HEK293 (cell line): ENCODE measurements around the gene WBP1.
"Not testable (repeated sequence)": the region's sequence is repeated elsewhere in the genome, so short reads cannot be mapped to it uniquely, and the experiment has no call there.

Experiments
- CTCF ChIA-PET: fragments of 350-600 bp; formaldehyde crosslinking; extraction: SDS; loops from one replicate; lab custom pipeline; 2021; ENCODE audit warnings: antibody characterized with exemption; lab: Yijun Ruan, JAX
- POLR2A ChIA-PET: fragments of 300-600 bp; formaldehyde crosslinking; extraction: SDS; loops from one replicate; lab custom pipeline; 2020; ENCODE audit warnings: antibody characterized with exemption, inconsistent platforms; lab: Yijun Ruan, JAX
- H3K27ac ChIP-seq: fragments of 200-500 bp; sonication (Bioruptor generic); 2 replicates; pipeline ENCODE4 v1.5.1; 2014; ENCODE audit warnings: low read depth, low read length, control low read depth, inconsistent platforms; ENCODE audit errors: extremely low read depth
- H3K36me3 ChIP-seq, 2 experiments: fragments of 200-500 bp in 1 of 2; sonication (Bioruptor generic) in 1 of 2; 1 replicate in 1 of 2; 2 replicates in 1 of 2; pipeline ENCODE4 v1.5.1; 2014 to 2017; ENCODE audit warnings: inconsistent platforms in 2 of 2, low read length in 2 of 2; ENCODE audit not compliant: control insufficient read depth in 2 of 2, insufficient read depth in 1 of 2
- H3K4me1 ChIP-seq: fragments of 200-500 bp; sonication (Bioruptor generic); 2 replicates; pipeline ENCODE4 v1.5.1; 2014; ENCODE audit warnings: mild to moderate bottlenecking, low read length, inconsistent platforms; ENCODE audit not compliant: control insufficient read depth, insufficient read depth
- H3K4me3 ChIP-seq: 2 replicates; pipeline ENCODE4 v1.5.1; 2011; ENCODE audit warnings: low read depth, mild to moderate bottlenecking, control low read depth, low read length, moderate library complexity
- H3K9me3 ChIP-seq: fragments of 200-500 bp; sonication (Bioruptor generic); 2 replicates; pipeline ENCODE4 v1.5.1; 2014; ENCODE audit warnings: low read depth, low read length, inconsistent platforms; ENCODE audit not compliant: control insufficient read depth, insufficient read depth
- EGR2 ChIP-seq: fragments of 450-650 bp; formaldehyde crosslinking; IDR thresholded peaks from 2 replicates; pipeline ENCODE4 v1.5.1; 2016; ENCODE audit warnings: low read depth, missing biosample characterization, missing genetic modification characterization
- GLI4 ChIP-seq: fragments of 450-650 bp; formaldehyde crosslinking; IDR thresholded peaks from 2 replicates; pipeline ENCODE4 v1.5.1; 2016; ENCODE audit warnings: missing biosample characterization, missing genetic modification characterization
- IKZF3 ChIP-seq: fragments of 450-650 bp; IDR thresholded peaks from 2 replicates; pipeline ENCODE4 v1.5.0; 2018; ENCODE audit warnings: missing biosample characterization, mild to moderate bottlenecking, missing genetic modification characterization, moderate library complexity
- KLF1 ChIP-seq: fragments of 450-650 bp; formaldehyde crosslinking; IDR thresholded peaks from 2 replicates; pipeline ENCODE4 v1.5.1; 2016; ENCODE audit warnings: missing biosample characterization, missing genetic modification characterization
- KLF16 ChIP-seq: fragments of 450-650 bp; formaldehyde crosslinking; IDR thresholded peaks from 2 replicates; pipeline ENCODE4 v1.5.1; 2017; ENCODE audit warnings: missing biosample characterization, missing genetic modification characterization
- KLF7 ChIP-seq: fragments of 450-650 bp; formaldehyde crosslinking; IDR thresholded peaks from 2 replicates; pipeline ENCODE4 v1.5.1; 2016; ENCODE audit warnings: missing biosample characterization, missing genetic modification characterization, borderline replicate concordance
- OVOL3 ChIP-seq: fragments of 450-650 bp; formaldehyde crosslinking; IDR thresholded peaks from 2 replicates; pipeline ENCODE4 v1.5.1; 2016; ENCODE audit warnings: missing biosample characterization, missing genetic modification characterization
- SP2 ChIP-seq: fragments of 450-650 bp; formaldehyde crosslinking; IDR thresholded peaks from 2 replicates; pipeline ENCODE4 v1.5.1; 2016; ENCODE audit warnings: missing biosample characterization, missing genetic modification characterization
- SP7 ChIP-seq: fragments of 450-650 bp; formaldehyde crosslinking; IDR thresholded peaks from 2 replicates; pipeline ENCODE4 v1.5.1; 2016; ENCODE audit warnings: missing biosample characterization, missing genetic modification characterization
- YY1 ChIP-seq: fragments of 450-650 bp; formaldehyde crosslinking; IDR thresholded peaks from 2 replicates; pipeline ENCODE4 v1.5.1; 2018; ENCODE audit warnings: missing biosample characterization, missing genetic modification characterization
- ZBTB20 ChIP-seq: fragments of 450-650 bp; formaldehyde crosslinking; IDR thresholded peaks from 2 replicates; pipeline ENCODE4 v1.5.1; 2016; ENCODE audit warnings: missing biosample characterization, missing genetic modification characterization
- ZBTB8A ChIP-seq: fragments of 450-650 bp; formaldehyde crosslinking; IDR thresholded peaks from 2 replicates; pipeline ENCODE4 v1.5.1; 2016; ENCODE audit warnings: missing biosample characterization, missing genetic modification characterization
- ZFP69B ChIP-seq: fragments of 450-650 bp; formaldehyde crosslinking; IDR thresholded peaks from 2 replicates; pipeline ENCODE4 v1.5.1; 2016; ENCODE audit warnings: missing biosample characterization, missing genetic modification characterization
- ZNF121 ChIP-seq: fragments of 450-650 bp; formaldehyde crosslinking; IDR thresholded peaks from 2 replicates; pipeline ENCODE4 v1.5.1; 2016; ENCODE audit warnings: missing biosample characterization, missing genetic modification characterization
- ZNF132 ChIP-seq: fragments of 450-650 bp; formaldehyde crosslinking; IDR thresholded peaks from 2 replicates; pipeline ENCODE4 v1.5.1; 2017; ENCODE audit warnings: missing biosample characterization, missing genetic modification characterization, borderline replicate concordance
- ZNF16 ChIP-seq: fragments of 450-650 bp; formaldehyde crosslinking; IDR thresholded peaks from 2 replicates; pipeline ENCODE4 v1.5.1; 2016; ENCODE audit warnings: low read depth, missing biosample characterization, missing genetic modification characterization
- ZNF175 ChIP-seq: fragments of 450-650 bp; formaldehyde crosslinking; IDR thresholded peaks from 2 replicates; pipeline ENCODE4 v1.5.1; 2016; ENCODE audit warnings: missing biosample characterization, missing genetic modification characterization
- ZNF223 ChIP-seq: fragments of 450-650 bp; formaldehyde crosslinking; IDR thresholded peaks from 2 replicates; pipeline ENCODE4 v1.5.1; 2016; ENCODE audit warnings: missing biosample characterization, missing genetic modification characterization
- ZNF24 ChIP-seq: fragments of 450-650 bp; formaldehyde crosslinking; IDR thresholded peaks from 2 replicates; pipeline ENCODE4 v1.5.1; 2016; ENCODE audit warnings: missing biosample characterization, missing genetic modification characterization
- ZNF501 ChIP-seq: fragments of 450-650 bp; formaldehyde crosslinking; IDR thresholded peaks from 2 replicates; pipeline ENCODE4 v1.5.1; 2016; ENCODE audit warnings: missing biosample characterization, missing genetic modification characterization
- ZNF514 ChIP-seq: fragments of 450-650 bp; formaldehyde crosslinking; IDR thresholded peaks from 2 replicates; pipeline ENCODE4 v1.5.1; 2016; ENCODE audit warnings: missing biosample characterization, missing genetic modification characterization
- ZNF571 ChIP-seq: fragments of 450-650 bp; formaldehyde crosslinking; IDR thresholded peaks from 2 replicates; pipeline ENCODE4 v1.5.0; 2017; ENCODE audit warnings: missing biosample characterization, missing genetic modification characterization
- ZNF600 ChIP-seq: fragments of 450-650 bp; formaldehyde crosslinking; IDR thresholded peaks from 2 replicates; pipeline ENCODE4 v1.5.1; 2016; ENCODE audit warnings: missing biosample characterization, missing genetic modification characterization
- ZNF654 ChIP-seq: fragments of 450-650 bp; formaldehyde crosslinking; IDR thresholded peaks from 2 replicates; pipeline ENCODE4 v1.5.1; 2016; ENCODE audit warnings: low read depth, missing biosample characterization, missing genetic modification characterization
- ZNF670 ChIP-seq: fragments of 450-650 bp; formaldehyde crosslinking; IDR thresholded peaks from 2 replicates; pipeline ENCODE4 v1.5.1; 2016; ENCODE audit warnings: missing biosample characterization, missing genetic modification characterization, low read depth
- ZNF704 ChIP-seq: fragments of 450-650 bp; formaldehyde crosslinking; IDR thresholded peaks from 2 replicates; pipeline ENCODE4 v1.5.1; 2016; ENCODE audit warnings: missing biosample characterization, missing genetic modification characterization
- ZNF768 ChIP-seq: fragments of 450-650 bp; formaldehyde crosslinking; IDR thresholded peaks from 2 replicates; pipeline ENCODE4 v1.5.1; 2018; ENCODE audit warnings: missing biosample characterization, mild to moderate bottlenecking, missing genetic modification characterization
- ZNF785 ChIP-seq: fragments of 450-650 bp; formaldehyde crosslinking; IDR thresholded peaks from 2 replicates; pipeline ENCODE4 v1.5.1; 2016; ENCODE audit warnings: missing biosample characterization, missing genetic modification characterization

The WBP1 gene

GRCh38 chr2:74482801-74483674, 24.8 kb downstream of the WBP1 start, which contains the start of the genes CCDC142 and TTC31 (continued):
- peak; percentile 3; the same call in 1 of the 2 replicates for TF ChIP-seq EGR2
- TF ChIP-seq ZNF501 (tag by site-specific recombination) = peak; percentile 82; the same call in 1 of the 2 replicates
- TF ChIP-seq ZNF785 = no peak
- TF ChIP-seq ZBTB8A = peak; percentile 78
- peak; percentile 42 for TF ChIP-seq KLF1 (tag by site-specific recombination)
- TF ChIP-seq OVOL3 (tag by site-specific recombination) = no peak
- TF ChIP-seq IKZF3 (tag by site-specific recombination) = 0 out of 2 replicates have a peak, but pooled peaks have one; percentile 35
- TF ChIP-seq SP2 (tag by site-specific recombination) = peak; percentile 84
- peak; percentile 71 for TF ChIP-seq ZNF654 (tag by site-specific recombination)
- TF ChIP-seq KLF16 (tag by site-specific recombination) = 0 out of 2 replicates have a peak, but pooled peaks have one; percentile 28
- peak; percentile 67; the same call in 1 of the 2 replicates for TF ChIP-seq ZNF600 (tag by site-specific recombination)
- TF ChIP-seq ZNF768 (tag by site-specific recombination) = no peak
- TF ChIP-seq SP7 (tag by site-specific recombination) = 0 out of 2 replicates have a peak, but pooled peaks have one; percentile 35
- TF ChIP-seq YY1 (tag by site-specific recombination) = peak; percentile 94
- no peak for TF ChIP-seq ZNF16
- no peak for TF ChIP-seq ZNF571 (tag by site-specific recombination)
- 0 out of 2 replicates have a peak, but pooled peaks have one; percentile 84 for TF ChIP-seq KLF7 (tag by site-specific recombination)
- peak; percentile 64; the same call in 1 of the 2 replicates for TF ChIP-seq ZBTB20 (tag by site-specific recombination)

- H3K4me3 ChIP-seq = peak overlapping the region; percentile 92
- peak; percentile 95 for TF ChIP-seq ZNF121
- H3K36me3 ChIP-seq = peaks cover 34 to 49% of the 10 kb centered on the region in 2 experiments
- not testable (repeated sequence) for H3K4me1 ChIP-seq, H3K9me3 ChIP-seq
- ChIA-PET CTCF (interaction anchor here (0.6 to 5.0 kb wide), 17 partner anchors 9 to 135 kb away, joined by 3 to 72 read pairs (median 5); partner anchors contain the start of genes AUP1, HTRA2 and MRPL53), POLR2A (interaction anchor here (0.6 to 4.0 kb wide), 11 partner anchors 18 to 746 kb away, joined by 3 to 37 read pairs (median 4); partner anchors contain the start of genes AUP1, DQX1, HTRA2 and INO80B)
- H3K27ac ChIP-seq = peak overlapping the region; percentile 74; the same call in 1 of the 2 replicates
These were observed 25.5 kb downstream of the WBP1 start for GRCh38 chr2:74483675-74484164.

- no peaks in the 10 kb centered on the region for H3K9me3 ChIP-seq
- no peaks in the 10 kb centered on the region for H3K4me1 ChIP-seq
- no peak overlapping the region for H3K27ac ChIP-seq
- no peak for TF ChIP-seq ZBTB8A
- no peak for TF ChIP-seq ZFP69B (tag by site-specific recombination)
- TF ChIP-seq ZNF514 = no peak
- no peak for TF ChIP-seq ZNF175
- no peak for TF ChIP-seq GLI4
- TF ChIP-seq ZNF670 (tag by site-specific recombination) = no peak
- no peak for TF ChIP-seq ZNF132 (tag by site-specific recombination)
- TF ChIP-seq ZNF704 (tag by site-specific recombination) = no peak
- TF ChIP-seq ZNF223 (tag by site-specific recombination) = no peak
- no peak for TF ChIP-seq ZNF24 (tag by site-specific recombination)
- TF ChIP-seq, all 188 proteins: peak for 0
- POLR2A ChIA-PET = no interaction called here
- H3K36me3 ChIP-seq = peaks cover 17 to 48% of the 10 kb centered on the region in 2 experiments; a peak in 2 of 3 replicates
- CTCF ChIA-PET = no interaction called here
- no peak overlapping the region for H3K4me3 ChIP-seq
These were observed 27.9 kb downstream of the WBP1 start for GRCh38 chr2:74486141-74486540.
